ENCODE data around the gene MAPKAP1.

MAPKAP1 gene

GRCh38 chr9:125540497-125540896 is 166.5 kb downstream of the MAPKAP1 start:
- no peak for TF ChIP-seq CTCF (conservative IDR thresholded peaks at IDR 0.05)
- TF ChIP-seq ZFX (IDR thresholded peaks at IDR 0.05) = no peak
- H3K27ac ChIP-seq = no peak overlapping the region

GRCh38 chr9:125538092-125538473 is 168.9 kb downstream of the MAPKAP1 start:
- peak overlapping the region; percentile 49; the same call in 1 of the 2 replicates for H3K27ac ChIP-seq
- TF ChIP-seq CTCF (conservative IDR thresholded peaks at IDR 0.05) (no peak), ZFX (IDR thresholded peaks at IDR 0.05) (no peak)

- TF ChIP-seq CTCF (conservative IDR thresholded peaks at IDR 0.05) (no peak), ZFX (IDR thresholded peaks at IDR 0.05) (no peak)
- peak overlapping the region; percentile 49 for H3K27ac ChIP-seq
Measured at GRCh38 chr9:125537442-125538091, 169.4 kb downstream of the MAPKAP1 start.

- no peak overlapping the region for H3K27ac ChIP-seq
- no peak for TF ChIP-seq ZFX (IDR thresholded peaks at IDR 0.05)
Measured at GRCh38 chr9:125536776-125537175, 170.2 kb downstream of the MAPKAP1 start.

- no peak for TF ChIP-seq CTCF (conservative IDR thresholded peaks at IDR 0.05)
- TF ChIP-seq ZFX (IDR thresholded peaks at IDR 0.05) = no peak
- H3K27ac ChIP-seq = no peak overlapping the region
Measured at GRCh38 chr9:125536167-125536772, 170.7 kb downstream of the MAPKAP1 start.

- TF ChIP-seq ZFX (IDR thresholded peaks at IDR 0.05) (no peak), CTCF (conservative IDR thresholded peaks at IDR 0.05) (no peak)
- no peak overlapping the region for H3K27ac ChIP-seq
Measured at GRCh38 chr9:125534971-125535701, 171.9 kb downstream of the MAPKAP1 start.

- no peak overlapping the region for H3K27ac ChIP-seq
- TF ChIP-seq ZFX (IDR thresholded peaks at IDR 0.05) (no peak), CTCF (conservative IDR thresholded peaks at IDR 0.05) (no peak)
Measured at GRCh38 chr9:125532812-125533594, 174.0 kb downstream of the MAPKAP1 start.

Measured in C4-2B (cell line).